ENCODE data around the gene AADAT.

- TF ChIP-seq POLR2A (IDR thresholded peaks at IDR 0.05; ENCODE audit: low read depth, low read length), result no peak
- TF ChIP-seq POLR2AphosphoS5 (IDR thresholded peaks at IDR 0.05; ENCODE audit: low read depth, low read length), result no peak
- no peak for TF ChIP-seq TAF1 (IDR thresholded peaks at IDR 0.05; ENCODE audit: low read depth, low read length)
- no peak for TF ChIP-seq SPI1 (IDR thresholded peaks at IDR 0.05; ENCODE audit: low read depth, low read length)
Observed at GRCh38 chr4:170102426-170102825, 12.7 kb upstream of the AADAT start.

All from GM12891 (cell line).